CD4-positive, alpha-beta T cell treated with Interleukin-4 for 4 hours (primary cell): ENCODE data around the gene EID3.
"Not testable (repeated sequence)": the region's sequence is repeated elsewhere in the genome, so short reads cannot be mapped to it uniquely, and the experiment has no call there.

Experiments
- DNase-seq: peaks from one replicate; pipeline ENCODE4 v3.0.0-alpha.2; 2020

EID3 gene

DNA sequence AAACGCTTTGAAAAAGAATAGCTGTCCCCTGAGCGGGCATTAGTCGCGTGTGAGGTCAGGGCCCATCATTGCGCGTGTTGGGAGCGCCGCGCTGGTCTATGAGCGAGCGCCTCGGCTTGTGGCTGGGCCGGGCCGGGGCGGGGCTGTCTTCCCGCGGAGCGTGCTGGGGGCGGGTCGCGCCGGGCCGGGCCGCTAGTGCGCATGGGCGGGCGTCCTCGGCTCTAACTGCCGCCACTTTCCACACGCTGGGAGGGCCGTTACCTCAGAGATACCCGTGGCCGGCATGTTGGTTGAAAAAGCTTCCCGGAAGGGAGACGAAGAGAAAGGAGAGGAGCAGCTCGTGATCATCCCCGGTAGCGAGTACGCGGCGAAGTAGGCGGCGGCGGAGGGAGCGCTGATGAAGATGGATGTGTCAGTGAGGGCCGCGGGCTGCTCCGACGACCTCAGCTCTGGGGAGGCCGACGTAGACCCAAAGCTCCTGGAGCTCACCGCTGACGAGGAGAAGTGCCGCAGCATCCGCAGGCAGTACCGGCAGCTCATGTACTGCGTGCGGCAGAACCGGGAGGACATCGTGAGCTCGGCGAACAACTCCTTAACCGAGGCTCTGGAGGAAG, at the start of gene EID3:
Gene EID3, plus strand, starts transcription at position 202 of the 614 bp plus-strand sequence. Its CDS starts 196 bp downstream, at position 398.
- DNase-seq, result peak; percentile 90

DNA sequence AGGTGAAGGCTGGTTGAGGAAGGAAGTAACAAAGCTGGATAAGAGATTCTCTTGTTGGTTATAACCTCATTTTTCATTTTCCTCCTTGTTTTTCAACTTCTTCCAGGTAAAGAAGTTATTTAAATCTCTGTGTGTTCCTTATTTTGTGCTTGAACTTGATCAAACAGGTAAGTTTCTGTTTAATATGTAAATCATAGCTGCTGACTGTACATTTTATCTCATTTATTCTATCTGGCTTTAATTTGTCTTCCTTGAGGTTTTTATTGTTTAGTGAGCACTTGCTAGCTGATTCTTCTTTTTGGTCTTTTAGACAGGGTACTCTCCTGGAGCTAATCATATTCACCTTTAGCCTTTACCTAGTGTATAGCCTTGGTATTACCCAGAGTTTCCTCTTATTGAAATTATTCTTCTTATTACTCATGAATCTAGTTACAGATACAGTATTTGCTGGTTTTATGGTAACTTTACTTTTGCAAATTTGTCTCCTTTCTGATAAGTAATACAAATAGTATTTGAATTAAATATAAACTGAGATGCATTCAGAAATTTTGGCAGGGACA, 45.5 kb upstream of the EID3 start:
- DNase-seq, result no peak

- DNase-seq, result no peak
These were observed 45.0 kb upstream of the EID3 start for GRCh38 chr12:104258476-104259067.

- DNase-seq, result no peak
These were observed 40.5 kb upstream of the EID3 start for GRCh38 chr12:104263026-104263425.

DNA sequence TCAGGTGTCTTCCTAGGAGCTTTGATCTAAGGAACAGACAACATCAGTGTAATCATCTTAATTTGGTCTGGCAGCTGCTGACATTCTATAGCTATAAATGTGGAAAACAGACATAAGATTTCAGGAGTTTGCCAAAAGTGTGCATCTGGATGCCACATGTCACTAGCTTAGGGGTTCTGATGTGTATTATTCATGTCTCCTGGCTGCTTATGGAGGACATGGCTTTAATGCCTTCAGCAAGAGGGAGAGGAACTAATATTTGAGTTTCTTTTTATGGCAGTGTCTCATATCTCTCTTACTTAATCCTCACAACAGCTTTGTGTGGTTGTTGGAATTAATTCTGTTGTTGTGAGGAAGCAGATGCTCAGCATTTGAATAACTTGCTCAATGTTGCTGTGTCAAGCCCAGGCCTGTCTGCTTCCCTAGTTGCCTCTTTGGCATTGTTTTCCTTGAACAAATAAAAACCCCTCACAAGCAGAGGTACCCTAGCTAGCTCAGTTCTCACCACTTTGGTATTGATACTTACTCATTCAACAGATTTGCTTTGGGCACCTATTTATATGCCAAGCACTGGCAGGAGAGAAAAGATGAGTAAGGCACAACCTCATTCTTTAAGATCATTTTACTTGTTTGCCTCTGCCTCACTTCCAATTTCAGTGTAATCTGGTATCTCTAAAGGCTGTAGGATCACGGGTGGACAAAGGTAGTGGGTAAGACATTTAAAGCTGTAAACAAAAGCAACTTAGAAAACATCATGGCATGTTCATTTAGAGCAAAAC, 39.8 kb upstream of the EID3 start:
- no peak for DNase-seq

DNA sequence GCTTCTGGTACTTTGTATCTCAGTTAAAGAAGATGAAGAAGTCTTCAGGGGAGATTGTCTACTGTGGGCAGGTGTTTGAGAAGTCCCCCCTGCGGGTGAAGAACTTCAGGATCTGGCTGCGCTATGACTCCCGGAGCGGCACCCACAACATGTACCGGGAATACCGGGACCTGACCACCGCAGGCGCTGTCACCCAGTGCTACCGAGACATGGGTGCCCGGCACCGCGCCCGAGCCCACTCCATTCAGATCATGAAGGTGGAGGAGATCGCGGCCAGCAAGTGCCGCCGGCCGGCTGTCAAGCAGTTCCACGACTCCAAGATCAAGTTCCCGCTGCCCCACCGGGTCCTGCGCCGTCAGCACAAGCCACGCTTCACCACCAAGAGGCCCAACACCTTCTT, 38.1 kb upstream of the EID3 start:
- not testable (repeated sequence) for DNase-seq

- no peak for DNase-seq
These were observed 30.6 kb upstream of the EID3 start for GRCh38 chr12:104272938-104273337.

DNA sequence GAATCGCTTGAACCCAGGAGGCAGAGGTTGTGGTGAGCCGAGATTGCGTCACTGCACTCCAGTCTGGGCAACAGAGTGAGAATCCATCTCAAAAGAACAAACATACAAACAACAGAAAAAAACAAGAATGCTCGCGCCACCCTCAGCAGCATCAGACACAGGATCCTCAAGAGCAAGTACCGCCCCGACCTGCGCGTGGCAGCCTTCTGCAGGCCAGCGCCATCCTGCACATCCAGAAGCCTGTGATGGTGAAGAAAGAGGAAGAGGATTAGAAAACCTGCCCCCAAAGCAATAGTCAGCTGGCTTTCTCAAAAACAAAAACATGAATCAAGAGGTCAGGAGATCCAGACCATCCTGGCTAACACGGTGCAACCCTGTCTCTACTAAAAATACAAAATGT, 30.0 kb upstream of the EID3 start:
- DNase-seq, result no peak

DNA sequence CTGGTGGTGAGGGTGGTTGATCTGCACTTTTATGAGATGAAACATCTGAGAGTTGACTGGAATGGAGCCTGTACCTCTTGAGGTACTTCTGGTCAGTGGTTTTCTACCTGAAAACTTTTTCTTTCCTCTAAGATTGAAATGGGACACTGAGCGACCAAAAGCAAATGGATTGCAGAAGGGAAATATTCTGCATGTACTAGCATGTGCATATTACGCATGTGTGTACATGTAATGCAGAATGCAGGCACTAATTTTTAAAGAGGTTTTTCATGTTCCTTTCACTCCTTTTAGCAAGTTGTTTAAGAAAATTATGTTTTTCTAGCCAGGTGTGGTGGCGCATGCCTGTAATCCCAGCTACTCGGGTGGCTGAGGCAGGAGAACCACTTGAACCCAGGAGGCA, 28.7 kb upstream of the EID3 start:
- DNase-seq, result no peak

GRCh38 chr12:104275689-104276088, 27.9 kb upstream of the EID3 start:
- DNase-seq, result no peak

DNA sequence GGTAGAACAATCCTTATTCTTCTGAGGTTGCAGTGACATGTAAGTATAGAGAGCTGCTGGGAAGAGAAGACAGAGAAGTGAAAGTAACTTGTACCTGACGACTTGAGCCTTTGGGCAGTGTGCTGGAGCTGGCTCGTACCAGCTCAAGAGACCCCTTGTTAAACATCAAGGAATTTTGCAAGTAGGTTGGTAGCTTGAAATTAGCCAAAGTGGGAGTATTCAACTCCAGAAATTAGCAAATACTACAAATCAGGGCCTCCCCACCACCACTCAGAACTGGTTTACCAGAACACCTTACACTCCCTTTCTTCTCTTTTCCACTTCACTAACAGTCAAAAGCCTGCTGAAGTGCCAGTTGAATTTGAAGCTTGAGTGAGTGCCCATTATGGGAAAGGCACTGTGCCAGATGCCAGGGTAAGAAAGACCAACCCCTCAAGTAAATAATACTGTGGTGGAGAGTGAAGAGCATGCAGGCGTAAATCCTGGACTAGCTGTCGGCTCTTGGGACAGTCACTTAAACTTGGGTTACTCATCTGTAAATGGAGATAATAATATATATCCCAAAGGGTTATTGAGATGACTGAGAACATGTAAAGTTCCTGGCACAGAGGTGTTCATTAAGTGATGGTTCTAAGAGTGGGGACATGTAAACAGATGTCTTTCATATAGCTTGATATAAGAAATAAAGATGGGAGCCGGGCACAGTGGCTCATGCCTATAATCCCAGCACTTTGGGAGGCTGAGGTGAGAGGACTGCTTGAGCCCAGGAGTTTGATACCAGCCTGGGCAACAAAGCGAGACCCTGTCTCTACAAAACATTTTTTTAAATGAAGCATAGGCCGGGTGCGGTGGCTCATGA, 27.0 kb upstream of the EID3 start:
- DNase-seq, result no peak

GRCh38 chr12:104279164-104279563, 24.4 kb upstream of the EID3 start:
- no peak for DNase-seq

GRCh38 chr12:104280111-104280510, 23.4 kb upstream of the EID3 start:
- no peak for DNase-seq

DNA sequence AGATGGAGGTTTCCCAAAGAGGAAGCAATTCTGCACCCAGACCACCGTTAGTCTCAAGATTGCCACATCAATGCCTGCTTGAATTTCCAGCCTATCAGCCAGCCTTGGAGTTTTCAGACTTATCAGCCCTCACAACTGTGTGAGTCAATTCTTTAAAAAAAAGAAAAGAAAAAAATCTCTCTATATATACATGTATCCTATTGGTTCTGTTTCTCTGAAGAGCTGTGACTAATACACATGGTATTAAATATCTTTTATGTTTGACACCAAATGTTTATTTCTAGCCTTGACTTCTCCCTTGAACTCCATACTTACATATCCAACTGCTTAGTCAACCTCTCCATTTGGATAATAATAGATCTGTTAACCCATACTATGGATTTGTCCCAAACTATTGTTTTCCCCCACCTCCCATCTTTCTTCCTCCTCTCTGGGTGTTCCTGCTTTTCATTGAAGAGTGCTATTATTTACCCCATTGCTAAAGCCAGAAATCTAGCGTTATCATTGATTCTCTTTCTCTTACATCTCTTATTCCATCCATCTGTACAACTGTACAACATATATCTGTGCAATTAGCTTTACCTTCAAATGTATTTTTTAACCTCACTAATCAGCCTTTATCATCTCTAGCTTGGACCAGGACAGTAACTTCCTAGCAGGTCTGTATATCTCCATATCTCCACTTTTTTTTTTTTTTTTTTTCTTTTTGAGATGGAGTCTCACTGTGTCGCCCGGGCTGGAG, 22.7 kb upstream of the EID3 start:
- no peak for DNase-seq

GRCh38 chr12:104281636-104282035, 21.9 kb upstream of the EID3 start:
- no peak for DNase-seq

DNA sequence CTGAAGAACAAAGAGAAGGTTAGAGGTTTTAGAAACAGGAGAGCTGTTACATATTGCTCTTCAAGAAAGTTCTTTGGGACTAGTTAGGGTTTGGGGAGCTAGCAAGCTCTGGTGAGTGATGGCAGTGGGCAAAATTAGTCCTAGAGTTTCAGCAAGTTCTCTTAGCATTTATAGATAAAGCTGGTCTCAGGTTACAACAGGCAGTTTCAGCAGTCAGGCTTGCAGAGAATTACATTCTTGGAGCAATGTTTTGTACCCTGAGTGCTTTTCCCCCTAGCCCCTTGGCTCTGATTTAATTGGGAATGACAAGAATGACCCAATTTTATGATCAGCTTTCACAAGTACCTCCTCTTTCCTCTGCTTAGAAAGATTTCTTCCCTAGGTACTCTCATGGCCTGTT, 21.4 kb upstream of the EID3 start:
- no peak for DNase-seq

- no peak for DNase-seq
These were observed 17.6 kb upstream of the EID3 start for GRCh38 chr12:104285740-104286515.

GRCh38 chr12:104286516-104287482, 16.7 kb upstream of the EID3 start:
- peak; percentile 91 for DNase-seq

GRCh38 chr12:104288635-104289274, 14.8 kb upstream of the EID3 start:
- DNase-seq, result peak; percentile 86

DNA sequence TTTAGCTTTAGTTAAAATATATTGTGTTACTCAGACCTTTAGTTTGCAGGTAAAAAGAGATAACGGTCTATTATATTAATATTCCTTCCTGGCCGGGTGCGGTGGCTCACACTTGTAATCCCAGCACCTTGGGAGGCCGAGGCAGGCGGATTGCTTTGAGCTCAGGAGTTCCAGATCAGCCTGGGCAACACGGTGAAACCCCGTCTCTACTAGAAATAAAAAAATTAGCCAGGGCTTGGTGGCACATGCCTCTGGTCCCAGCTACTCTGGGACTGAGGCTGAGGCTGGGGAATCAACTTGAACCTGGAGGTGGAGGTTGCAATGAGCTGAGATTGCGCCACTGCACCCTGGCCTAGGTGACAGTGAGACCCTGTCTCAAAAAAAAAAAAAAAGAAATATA, 13.2 kb upstream of the EID3 start:
- DNase-seq, result no peak
